DOHH2 (cell line): Measurements from ENCODE around the gene DYNC1I1.

Source experiments
- H3F3A ChIP-seq: fragments of 200-600 bp; sonication (generic), shearing (Covaris generic); 2 replicates; pipeline ENCODE4 v1.6.0; 2016; ENCODE audit warnings: antibody characterized with exemption, mild to moderate bottlenecking; ENCODE audit not compliant: control insufficient read depth, insufficient read depth
- H3K27ac ChIP-seq: fragments of 200-600 bp; sonication (generic); 2 replicates; pipeline ENCODE4 v1.5.1; 2014; ENCODE audit warnings: low read depth, mild to moderate bottlenecking, low read length, moderate library complexity
- H3K27me3 ChIP-seq: fragments of 200-600 bp; sonication (generic); 2 replicates; pipeline ENCODE4 v1.6.1; 2014; ENCODE audit warnings: mild to moderate bottlenecking, low read length, mixed read lengths; ENCODE audit not compliant: control insufficient read depth
- H3K36me3 ChIP-seq: fragments of 200-600 bp; sonication (generic); 2 replicates; pipeline ENCODE4 v1.6.1; 2014; ENCODE audit warnings: mild to moderate bottlenecking, low read length, moderate library complexity, mixed read lengths; ENCODE audit not compliant: control insufficient read depth
- H3K4me1 ChIP-seq: fragments of 200-600 bp; sonication (generic); 2 replicates; pipeline ENCODE4 v1.6.1; 2014; ENCODE audit warnings: mild to moderate bottlenecking, low read length, mixed read lengths; ENCODE audit not compliant: control insufficient read depth
- H3K4me2 ChIP-seq: fragments of 200-600 bp; sonication (generic); 2 replicates; pipeline ENCODE4 v1.6.0; 2014; ENCODE audit warnings: mild to moderate bottlenecking, low read length, moderate library complexity
- H3K4me3 ChIP-seq: fragments of 200-600 bp; sonication (generic); 2 replicates; pipeline ENCODE4 v1.5.1; 2014; ENCODE audit warnings: mild to moderate bottlenecking, low read length, mixed read lengths
- H3K79me2 ChIP-seq: fragments of 200-600 bp; sonication (generic); 2 replicates; pipeline ENCODE4 v1.6.1; 2014; ENCODE audit warnings: mild to moderate bottlenecking, low read length, mixed read lengths; ENCODE audit not compliant: control insufficient read depth
- H3K9me2 ChIP-seq: fragments of 200-600 bp; sonication (generic); replicated peaks from 2 replicates; pipeline ENCODE4 v1.6.1; 2014; ENCODE audit warnings: mild to moderate bottlenecking, low read length, mixed read lengths; ENCODE audit not compliant: control insufficient read depth
- H3K9me3 ChIP-seq: fragments of 200-600 bp; sonication (generic); 2 replicates; pipeline ENCODE4 v1.6.1; 2014; ENCODE audit warnings: antibody characterized with exemption, low read length, mixed read lengths; ENCODE audit not compliant: control insufficient read depth, insufficient read depth
- H4K20me1 ChIP-seq: fragments of 200-600 bp; sonication (generic); 2 replicates; pipeline ENCODE4 v1.6.0; 2014; ENCODE audit warnings: low read depth, mild to moderate bottlenecking, antibody characterized with exemption, low read length, moderate library complexity; ENCODE audit not compliant: control insufficient read depth, insufficient read depth
- CTCF ChIP-seq: fragments of 200-600 bp; sonication (generic); IDR thresholded peaks from one replicate; pipeline ENCODE4 v1.5.1; 2014; ENCODE audit warnings: antibody characterized with exemption, mild to moderate bottlenecking, low read depth, low read length; ENCODE audit not compliant: poor library complexity, severe bottlenecking
- EZH2phosphoT487 ChIP-seq: fragments of 200-600 bp; sonication (generic); IDR thresholded peaks from 2 replicates; pipeline ENCODE4 v1.6.1; 2017; ENCODE audit warnings: borderline replicate concordance, mild to moderate bottlenecking, antibody characterized with exemption, low read length, moderate library complexity, mixed read lengths

DYNC1I1 gene

GRCh38 chr7:95766657-95767056, 5.7 kb upstream of the DYNC1I1 start:
- no peak overlapping the region for H3K4me2 ChIP-seq
- no peaks in the 10 kb centered on the region for H3K9me3 ChIP-seq
- no peaks in the 10 kb centered on the region for H3K36me3 ChIP-seq
- H3K27me3 ChIP-seq: no peaks in the 10 kb centered on the region
- H3K4me1 ChIP-seq: no peaks in the 10 kb centered on the region
- no peaks in the 10 kb centered on the region for H3K79me2 ChIP-seq
- H3K27ac ChIP-seq: no peak overlapping the region
- H4K20me1 ChIP-seq: no peaks in the 10 kb centered on the region
- H3K9me2 ChIP-seq: no peaks in the 10 kb centered on the region
- H3K4me3 ChIP-seq: no peak overlapping the region
- H3F3A ChIP-seq: no peaks in the 10 kb centered on the region
- no peak for TF ChIP-seq EZH2phosphoT487
- TF ChIP-seq CTCF: no peak

GRCh38 chr7:95772771-95773581, 622 bp downstream of the DYNC1I1 start:
- TF ChIP-seq EZH2phosphoT487: no peak
- TF ChIP-seq CTCF: no peak
- H3K79me2 ChIP-seq: no peaks in the 10 kb centered on the region
- no peaks in the 10 kb centered on the region for H3K27me3 ChIP-seq
- H3K4me1 ChIP-seq: no peaks in the 10 kb centered on the region
- no peaks in the 10 kb centered on the region for H3K36me3 ChIP-seq
- no peaks in the 10 kb centered on the region for H3K9me3 ChIP-seq
- H3K4me3 ChIP-seq: peak overlapping the region; percentile 51
- H3K27ac ChIP-seq: no peak overlapping the region
- H4K20me1 ChIP-seq: no peaks in the 10 kb centered on the region
- H3K9me2 ChIP-seq: no peaks in the 10 kb centered on the region
- H3F3A ChIP-seq: no peaks in the 10 kb centered on the region
- peak overlapping the region; percentile 54 for H3K4me2 ChIP-seq

GRCh38 chr7:95776561-95777185, 4.3 kb downstream of the DYNC1I1 start:
- H3K4me1 ChIP-seq: no peaks in the 10 kb centered on the region
- no peaks in the 10 kb centered on the region for H3K36me3 ChIP-seq
- no peaks in the 10 kb centered on the region for H3K9me2 ChIP-seq
- H4K20me1 ChIP-seq: no peaks in the 10 kb centered on the region
- no peaks in the 10 kb centered on the region for H3K79me2 ChIP-seq
- no peaks in the 10 kb centered on the region for H3K9me3 ChIP-seq
- H3K27ac ChIP-seq: no peak overlapping the region
- TF ChIP-seq CTCF (no peak), EZH2phosphoT487 (no peak)
- no peaks in the 10 kb centered on the region for H3K27me3 ChIP-seq
- no peaks in the 10 kb centered on the region for H3F3A ChIP-seq
- H3K4me3 ChIP-seq: no peak overlapping the region
- H3K4me2 ChIP-seq: no peak overlapping the region
